ENCODE measurements around the gene SLC25A12. TPM values are rescaled to one million over a fixed set of nuclear protein-coding genes. Genes with fewer than 3 reads are reported as not detected.

Gene SLC25A12
- total and polyA plus RNA-seq, 2 of the 13 experiments (the other 11 are each of a cell fraction or from before 2014, with no cell fraction given) = 8.1 to 15.9 TPM

DNA sequence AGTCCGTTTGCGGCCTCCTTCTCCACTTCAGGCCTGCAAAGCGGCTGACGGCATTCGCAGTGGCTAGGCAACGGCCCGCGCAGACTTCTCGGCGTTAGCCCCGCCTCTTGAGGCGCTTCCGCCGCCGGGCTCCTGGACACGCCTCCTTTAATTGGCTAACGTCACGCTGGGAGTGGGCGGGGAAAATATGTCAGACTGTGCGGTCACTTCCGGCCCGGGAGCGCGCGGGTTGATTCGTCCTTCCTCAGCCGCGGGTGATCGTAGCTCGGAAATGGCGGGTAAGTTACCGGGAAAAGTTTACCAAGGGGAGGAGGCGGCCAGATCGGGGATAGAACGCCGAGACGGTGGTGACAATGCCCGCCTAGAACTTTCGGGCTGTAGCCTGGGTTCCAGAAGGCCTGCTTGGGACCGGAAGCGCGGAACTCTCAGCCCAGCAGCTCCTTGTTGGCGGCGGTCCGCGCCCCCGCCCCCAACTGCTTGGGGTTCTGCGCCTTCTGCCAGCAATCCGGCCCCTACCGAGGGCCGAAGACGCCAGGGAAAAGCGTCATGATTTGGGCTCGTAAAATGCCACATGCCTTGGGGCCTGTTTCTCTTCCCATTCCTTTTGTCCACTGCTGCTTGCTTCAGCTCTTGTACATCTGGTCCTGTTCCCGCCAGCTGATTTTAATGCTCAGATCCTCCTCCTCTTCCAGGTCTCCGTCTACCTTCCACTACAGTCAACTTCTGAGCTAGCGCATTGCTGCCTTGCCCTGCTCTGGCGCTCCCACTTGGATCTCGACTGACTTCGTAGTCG, 28.4 kb upstream of the SLC25A12 start, which contains the start of gene HAT1 (continued):
- TF ChIP-seq SNAPC4 (CRISPR knock-in tag; IDR thresholded peaks at IDR 0.05) (0 out of 2 replicates have a peak, but pooled peaks have one; percentile 9), NFAT5 (CRISPR knock-in tag; IDR thresholded peaks at IDR 0.05) (peak; percentile 71; the same call in 1 of the 2 replicates), ADNP (CRISPR knock-in tag; IDR thresholded peaks at IDR 0.05) (no peak), NR3C1 (CRISPR knock-in tag; IDR thresholded peaks at IDR 0.05) (no peak), SOX6 (IDR thresholded peaks at IDR 0.05) (no peak), SOX6 (CRISPR knock-in tag; IDR thresholded peaks at IDR 0.05) (peak; percentile 53; the same call in 1 of the 2 replicates), SPEN (CRISPR knock-in tag; IDR thresholded peaks at IDR 0.05; ENCODE audit: low read depth) (peak; percentile 85), KMT2B (CRISPR knock-in tag; IDR thresholded peaks at IDR 0.05) (peak; percentile 93), ZNF263 (CRISPR knock-in tag; IDR thresholded peaks at IDR 0.05) (0 out of 2 replicates have a peak, but pooled peaks have one; percentile 11), DMAP1 (CRISPR knock-in tag; IDR thresholded peaks at IDR 0.05) (peak; percentile 71), ZNF512B (CRISPR knock-in tag; IDR thresholded peaks at IDR 0.05; ENCODE audit: borderline replicate concordance) (no peak)
